Measurements from ENCODE around the gene TACSTD2.

- TF ChIP-seq CTCF (IDR thresholded peaks at IDR 0.05): no peak
- no peak for TF ChIP-seq POLR2A (IDR thresholded peaks at IDR 0.05)
Measured at GRCh38 chr1:58620926-58621325, 43.9 kb upstream of the TACSTD2 start.
